Stimulated activated naive B cell treated with anti-CD40 and anti-IgM and Interleukin-4, amounts not matched to agents 10 μg/mL and 1 μg/mL and 100 μg/mL, for 72 hours (primary cell): ENCODE data around the gene DOK4.

Experiments used
- ATAC-seq, 2 donors: fragments of 150-1000 bp; cut with Tn5 transposase; replicated peaks; 2 replicates each; pipeline ENCODE4 v1.10.0; 2021; ENCODE audit warnings: moderate library complexity in 1 of 2
- DNase-seq: peaks from one replicate; pipeline ENCODE4 v3.0.0; 2021
- H3K27ac Mint-ChIP-seq: one replicate; pipeline ENCODE4 v1.8.0; 2022; ENCODE audit warnings: mild to moderate bottlenecking, mixed read lengths
- H3K27me3 Mint-ChIP-seq, 2 donors: one replicate each; pipeline ENCODE4 v1.8.0; 2022; ENCODE audit warnings: mixed read lengths in 2 of 2
- H3K36me3 Mint-ChIP-seq, 2 donors: one replicate each; pipeline ENCODE4 v1.8.0; 2022; ENCODE audit warnings: mixed read lengths in 2 of 2, mild to moderate bottlenecking in 1 of 2
- H3K4me1 Mint-ChIP-seq, 2 donors: one replicate each; pipeline ENCODE4 v1.8.0; 2022; ENCODE audit warnings: mixed read lengths in 2 of 2, mild to moderate bottlenecking in 1 of 2
- H3K4me3 Mint-ChIP-seq, 2 donors: one replicate each; pipeline ENCODE4 v1.8.0; 2022; ENCODE audit warnings: mild to moderate bottlenecking in 2 of 2, mixed read lengths in 2 of 2, moderate library complexity in 1 of 2
- H3K9me3 Mint-ChIP-seq, 2 donors: one replicate each; pipeline ENCODE4 v1.8.0; 2022; ENCODE audit warnings: mixed read lengths in 2 of 2, mild to moderate bottlenecking in 1 of 2

DOK4 gene

DNA sequence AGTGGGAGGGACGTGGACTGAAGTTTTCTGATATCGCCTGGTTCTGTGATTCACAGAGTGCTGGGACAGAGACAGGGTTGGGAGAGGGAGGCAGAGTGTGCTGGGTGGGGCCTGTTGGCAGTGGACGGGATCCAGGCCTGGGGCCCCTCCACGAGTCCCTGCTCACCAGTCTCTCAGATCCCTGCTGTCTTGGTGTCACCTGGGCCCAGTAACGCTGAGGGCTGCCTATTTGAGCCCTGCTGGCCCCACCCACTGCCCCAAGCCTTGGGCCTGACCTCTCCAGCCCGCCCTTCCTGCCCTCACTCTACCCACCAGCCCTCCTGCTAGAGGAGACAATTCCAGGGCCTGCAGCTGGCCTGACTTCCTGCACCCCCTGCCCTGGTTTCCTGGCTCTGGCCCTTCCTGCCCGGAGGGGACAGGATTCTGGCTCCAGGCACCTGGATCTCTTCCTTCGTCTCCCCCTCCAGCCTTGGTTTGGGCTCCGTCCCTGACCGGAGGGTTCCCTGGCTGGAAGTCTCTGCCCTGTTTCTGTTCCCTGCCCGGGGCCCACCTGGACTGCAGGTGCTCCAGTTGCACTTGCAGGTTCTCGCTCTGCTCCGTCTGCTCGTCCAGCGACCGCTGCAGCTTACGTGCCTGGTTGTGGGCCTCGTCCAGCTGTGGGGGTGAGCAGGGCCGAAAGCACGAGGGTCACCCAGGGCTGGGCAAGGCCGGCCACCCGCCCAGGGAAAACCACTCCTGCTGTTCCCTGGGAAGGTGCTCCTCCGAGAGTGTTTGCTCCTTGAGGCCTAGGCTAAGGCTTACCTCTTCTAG, 28.7 kb upstream of the DOK4 start:
- DNase-seq = no peak
- peaks cover 24 to 49% of the 10 kb centered on the region in 2 donors for H3K36me3 Mint-ChIP-seq

GRCh38 chr16:57514371-57514770, 28.1 kb upstream of the DOK4 start:
- no peak for DNase-seq
- H3K9me3 Mint-ChIP-seq = no peaks in the 10 kb centered on the region
- no peak overlapping the region for H3K4me3 Mint-ChIP-seq
- ATAC-seq = no peak
- H3K36me3 Mint-ChIP-seq = peaks cover 23 to 49% of the 10 kb centered on the region in 2 donors
- no peak overlapping the region for H3K27ac Mint-ChIP-seq
- peaks cover 0 to 4% of the 10 kb centered on the region in 2 donors for H3K4me1 Mint-ChIP-seq
- H3K27me3 Mint-ChIP-seq = no peaks in the 10 kb centered on the region

More for the DNA sequence above, 28.7 kb upstream of the DOK4 start:
- no peak for ATAC-seq
- Mint-ChIP-seq H3K4me3 (no peak overlapping the region), H3K9me3 (no peaks in the 10 kb centered on the region), H3K27ac (no peak overlapping the region), H3K4me1 (peaks cover under 1 to 7% of the 10 kb centered on the region in 2 donors), H3K27me3 (no peaks in the 10 kb centered on the region)

DNA sequence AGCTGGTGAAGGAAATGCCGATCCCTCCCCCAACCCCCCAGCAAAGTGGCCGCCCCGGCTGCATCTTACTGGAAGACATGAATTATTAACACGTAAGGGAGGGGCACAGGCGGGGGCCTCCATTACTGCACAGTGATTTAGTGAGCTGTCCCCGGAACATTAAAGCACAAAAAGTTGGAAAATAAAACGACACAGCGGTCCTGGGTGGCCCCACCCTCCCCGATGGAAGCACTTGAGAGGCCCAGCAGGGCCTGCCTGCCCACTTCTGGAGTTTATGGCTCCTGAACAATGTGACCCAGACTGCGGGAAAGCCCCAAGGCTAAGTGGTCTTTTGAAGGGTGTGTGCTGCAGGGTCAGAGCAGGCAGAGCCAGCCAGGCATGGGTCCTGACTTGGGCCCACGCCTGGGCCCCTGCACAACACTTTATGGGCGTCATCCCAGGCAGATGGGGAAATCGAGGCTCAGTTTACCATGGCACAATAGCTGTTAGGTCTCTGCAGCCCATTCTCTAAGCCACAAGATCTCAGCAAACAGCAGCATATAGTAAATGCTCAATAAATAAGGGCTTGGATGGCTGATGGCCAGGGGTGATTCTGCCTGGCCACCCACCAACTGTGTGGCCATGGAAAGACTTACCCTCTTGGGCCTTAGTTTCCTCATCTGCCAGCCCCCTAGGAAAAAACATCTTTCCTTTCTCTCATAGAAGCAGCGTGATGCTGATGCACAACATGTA, 27.2 kb upstream of the DOK4 start:
- H3K27ac Mint-ChIP-seq = no peak overlapping the region
- no peak for ATAC-seq
- peaks cover 17 to 41% of the 10 kb centered on the region in 2 donors for H3K36me3 Mint-ChIP-seq
- H3K4me1 Mint-ChIP-seq = no peaks in the 10 kb centered on the region
- no peaks in the 10 kb centered on the region for H3K9me3 Mint-ChIP-seq
- no peak overlapping the region for H3K4me3 Mint-ChIP-seq
- H3K27me3 Mint-ChIP-seq = no peaks in the 10 kb centered on the region
- no peak for DNase-seq

DNA sequence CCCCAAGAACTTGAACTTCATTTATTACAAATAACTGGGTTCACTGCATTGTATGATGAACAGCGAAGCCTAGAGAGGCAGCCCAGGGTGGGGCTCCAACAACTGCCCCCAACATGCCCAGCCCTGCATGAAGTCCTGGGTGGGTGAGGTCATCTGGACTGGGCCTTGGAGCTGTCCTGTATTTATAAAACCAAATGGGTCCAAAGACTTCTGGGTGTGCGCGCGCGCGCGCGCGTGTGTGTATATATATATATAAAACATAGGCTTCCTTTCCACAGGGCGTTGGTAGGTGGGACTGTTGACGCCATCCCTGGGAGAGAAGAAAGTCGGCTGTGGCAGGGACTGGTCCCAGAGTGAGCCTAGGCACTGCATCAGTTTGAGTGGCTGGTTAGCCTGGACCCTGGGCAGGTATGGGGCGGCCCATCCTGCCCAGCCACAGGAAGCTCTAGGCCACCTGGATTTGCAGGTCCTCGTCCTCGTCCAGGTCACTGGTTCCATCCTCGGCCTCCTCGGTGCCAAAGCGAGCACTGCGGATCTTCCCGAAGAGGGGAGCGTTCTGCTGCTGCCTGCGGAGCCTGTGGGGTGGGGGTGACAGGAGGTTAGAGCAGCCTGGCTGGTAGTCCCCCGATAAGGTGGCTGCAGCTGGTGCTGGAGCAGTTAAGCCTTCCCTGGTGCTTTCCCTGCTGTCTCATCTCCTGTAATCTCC, 26.2 kb upstream of the DOK4 start:
- Mint-ChIP-seq H3K9me3 (no peaks in the 10 kb centered on the region), H3K27ac (no peak overlapping the region), H3K4me3 (no peak overlapping the region), H3K36me3 (peaks cover 17 to 40% of the 10 kb centered on the region in 2 donors), H3K4me1 (no peaks in the 10 kb centered on the region), H3K27me3 (no peaks in the 10 kb centered on the region)
- ATAC-seq (no peak), DNase-seq (no peak)

DNA sequence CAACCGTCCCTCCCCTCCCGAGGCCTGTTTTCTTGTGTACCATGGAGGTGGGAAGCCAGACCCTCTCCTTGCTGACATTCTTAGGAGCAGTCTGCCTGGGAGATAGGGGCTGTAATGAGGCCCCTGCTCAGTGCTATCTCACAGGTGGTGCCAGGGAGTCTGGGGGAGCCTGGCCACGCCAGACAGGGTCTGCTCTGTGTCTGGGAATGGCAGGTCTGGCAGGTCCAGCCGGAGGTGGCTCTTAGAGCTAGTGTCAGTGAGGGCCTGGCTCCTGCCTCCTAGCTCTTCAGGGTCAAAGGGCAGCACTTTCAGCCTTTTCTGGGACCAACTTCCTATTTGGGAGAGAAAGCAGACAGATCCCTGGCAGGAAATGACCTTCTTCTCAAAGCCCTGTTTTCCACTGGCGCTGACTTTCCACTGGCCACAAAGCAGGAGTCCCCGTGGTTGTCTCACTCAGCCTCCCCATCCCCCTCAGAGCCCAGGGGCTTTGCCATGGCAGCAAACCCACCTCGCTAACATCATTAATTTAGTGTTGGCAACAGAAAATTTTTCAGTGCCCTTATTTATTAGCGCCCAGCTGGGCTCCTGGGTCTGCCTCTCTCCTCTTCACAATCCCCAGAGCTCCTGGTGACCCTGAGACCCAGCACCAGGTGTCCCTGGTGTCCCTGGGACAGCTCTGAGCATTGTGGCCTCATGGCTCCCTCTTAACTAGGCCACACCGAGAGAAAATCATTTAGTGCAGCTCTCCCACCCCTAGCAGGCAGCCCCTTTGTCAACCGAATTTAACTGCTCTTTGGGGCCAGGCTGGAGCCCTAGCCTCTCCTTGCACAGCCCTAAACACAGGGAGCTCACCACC, 24.0 kb upstream of the DOK4 start:
- no peak for DNase-seq
- ATAC-seq = no peak
- H3K27ac Mint-ChIP-seq = no peak overlapping the region
- no peak overlapping the region for H3K4me3 Mint-ChIP-seq
- H3K36me3 Mint-ChIP-seq = peaks cover 6 to 20% of the 10 kb centered on the region in 2 donors
- H3K4me1 Mint-ChIP-seq = no peaks in the 10 kb centered on the region
- peaks cover 0 to 11% of the 10 kb centered on the region in 2 donors for H3K27me3 Mint-ChIP-seq
- H3K9me3 Mint-ChIP-seq = no peaks in the 10 kb centered on the region

- ATAC-seq = no peak
- Mint-ChIP-seq H3K4me1 (no peaks in the 10 kb centered on the region), H3K27me3 (peaks cover 6 to 16% of the 10 kb centered on the region in 2 donors), H3K4me3 (no peak overlapping the region), H3K27ac (no peak overlapping the region), H3K36me3 (peaks cover 3 to 17% of the 10 kb centered on the region in 2 donors), H3K9me3 (no peaks in the 10 kb centered on the region)
- DNase-seq = no peak
Observed at GRCh38 chr16:57509231-57509923, 23.1 kb upstream of the DOK4 start.

- ATAC-seq (no peak), DNase-seq (no peak)
- Mint-ChIP-seq H3K27ac (no peak overlapping the region), H3K9me3 (no peaks in the 10 kb centered on the region), H3K36me3 (peaks cover 3 to 8% of the 10 kb centered on the region in 2 donors), H3K4me1 (peaks cover 0 to under 1% of the 10 kb centered on the region in 2 donors), H3K4me3 (no peak overlapping the region), H3K27me3 (peaks cover 10 to 19% of the 10 kb centered on the region in 2 donors)
Observed at GRCh38 chr16:57508035-57508425, 21.7 kb upstream of the DOK4 start.

DNA sequence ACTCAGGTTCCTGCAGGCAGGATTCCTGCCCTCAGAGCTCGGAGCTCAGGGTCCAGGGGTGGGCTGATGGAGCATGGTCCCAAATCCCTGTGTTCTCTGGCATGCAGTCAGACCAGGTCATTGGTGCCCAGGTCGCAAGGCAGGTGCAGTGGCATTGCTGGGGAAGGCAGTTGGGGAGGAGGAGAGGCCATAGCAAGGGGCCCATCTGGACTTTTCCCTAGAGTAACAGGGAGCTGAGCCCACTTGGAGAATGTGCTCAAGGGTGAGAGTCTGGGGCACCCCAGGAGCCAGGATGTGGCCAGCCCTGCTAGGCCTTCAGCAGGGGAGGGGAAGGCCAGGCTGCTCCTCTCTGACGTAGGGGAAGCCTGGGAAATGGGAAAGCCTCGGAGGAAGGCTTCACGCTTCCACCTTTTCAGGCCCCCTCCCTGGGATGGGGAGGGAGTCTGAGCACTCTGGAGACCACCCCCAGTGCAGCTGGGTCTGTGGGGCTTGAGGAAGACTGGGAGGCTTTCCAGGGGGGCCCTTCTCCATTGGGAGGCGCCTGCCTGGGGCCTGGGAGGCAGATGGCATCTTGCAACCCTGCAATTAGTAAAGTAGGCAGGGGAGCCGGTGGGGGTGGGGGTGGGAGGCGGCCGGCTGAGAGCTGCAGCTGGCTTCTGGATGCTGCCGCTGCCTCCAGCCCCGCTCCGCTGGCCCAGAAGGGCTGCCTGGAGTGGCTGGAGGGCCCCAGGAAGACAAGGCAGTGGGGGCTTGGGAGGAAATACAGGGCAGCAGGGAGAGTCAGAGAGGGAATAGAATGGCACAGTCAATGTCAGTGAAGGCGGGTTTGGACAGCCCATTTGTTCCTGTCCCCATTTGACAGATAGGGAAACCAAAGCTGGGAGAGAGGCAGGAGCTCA, 21.1 kb upstream of the DOK4 start:
- no peaks in the 10 kb centered on the region for H3K9me3 Mint-ChIP-seq
- H3K27me3 Mint-ChIP-seq = peaks cover 16 to 23% of the 10 kb centered on the region in 2 donors
- H3K4me1 Mint-ChIP-seq = peaks cover 2 to 6% of the 10 kb centered on the region in 2 donors
- DNase-seq (no peak), ATAC-seq (no peak)
- H3K27ac Mint-ChIP-seq = no peak overlapping the region
- peaks cover 3 to 5% of the 10 kb centered on the region in 2 donors for H3K36me3 Mint-ChIP-seq
- no peak overlapping the region for H3K4me3 Mint-ChIP-seq

GRCh38 chr16:57505169-57505568, 18.9 kb upstream of the DOK4 start:
- Mint-ChIP-seq H3K4me1 (peaks cover 8 to 15% of the 10 kb centered on the region in 2 donors), H3K36me3 (no peaks in the 10 kb centered on the region), H3K4me3 (no peak overlapping the region), H3K9me3 (no peaks in the 10 kb centered on the region), H3K27ac (no peak overlapping the region), H3K27me3 (peaks cover 16 to 27% of the 10 kb centered on the region in 2 donors)
- ATAC-seq = no peak
- DNase-seq = no peak

DNA sequence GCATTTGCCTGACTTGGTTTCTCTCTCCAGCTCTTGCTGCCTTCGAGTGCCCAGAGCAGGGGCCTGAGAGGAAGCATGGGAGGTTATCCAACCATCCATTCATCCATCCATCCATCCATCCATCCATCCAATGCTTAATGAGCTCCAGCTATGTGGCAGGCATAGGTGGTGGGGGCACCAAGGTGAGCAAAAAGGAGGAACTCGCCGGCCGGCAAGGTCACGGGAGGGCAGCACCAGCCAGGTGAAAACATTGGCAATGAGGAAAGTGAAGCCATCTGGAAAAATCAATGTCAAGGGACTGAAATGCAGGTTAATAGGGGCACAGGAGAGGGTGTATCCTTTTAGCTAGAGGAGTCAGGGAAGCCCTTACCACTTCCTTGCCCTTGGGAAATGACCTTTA, 18.2 kb upstream of the DOK4 start:
- H3K27me3 Mint-ChIP-seq = peaks cover 16 to 27% of the 10 kb centered on the region in 2 donors
- ATAC-seq = no peak
- DNase-seq = no peak
- H3K9me3 Mint-ChIP-seq = no peaks in the 10 kb centered on the region
- H3K4me3 Mint-ChIP-seq = no peak overlapping the region
- H3K4me1 Mint-ChIP-seq = peaks cover 8 to 15% of the 10 kb centered on the region in 2 donors
- H3K36me3 Mint-ChIP-seq = no peaks in the 10 kb centered on the region
- no peak overlapping the region for H3K27ac Mint-ChIP-seq

DNA sequence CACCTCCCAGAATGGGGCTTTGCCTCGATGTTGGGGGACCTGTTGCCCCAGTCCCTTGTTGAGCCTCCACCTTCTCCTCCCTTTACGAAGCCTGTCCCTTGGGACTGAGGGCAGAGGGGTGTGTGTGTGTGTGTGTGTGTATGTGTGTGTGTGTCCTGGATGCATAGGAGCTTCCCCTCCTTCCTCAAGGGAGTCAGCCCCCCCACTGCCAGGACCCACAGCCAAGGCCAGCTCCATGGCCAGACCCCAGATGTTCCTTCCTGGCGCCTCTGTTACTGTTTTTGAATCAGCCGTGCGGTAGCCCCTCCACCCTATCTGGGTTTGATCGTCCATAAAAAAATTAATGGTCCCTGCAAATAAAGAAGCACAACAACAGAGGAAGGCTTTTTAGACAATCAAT, 17.7 kb upstream of the DOK4 start:
- no peak for DNase-seq
- peaks cover 16 to 27% of the 10 kb centered on the region in 2 donors for H3K27me3 Mint-ChIP-seq
- ATAC-seq = no peak
- H3K4me1 Mint-ChIP-seq = peaks cover 8 to 15% of the 10 kb centered on the region in 2 donors
- H3K4me3 Mint-ChIP-seq = no peak overlapping the region
- H3K27ac Mint-ChIP-seq = no peak overlapping the region
- H3K9me3 Mint-ChIP-seq = no peaks in the 10 kb centered on the region
- H3K36me3 Mint-ChIP-seq = no peaks in the 10 kb centered on the region

DNA sequence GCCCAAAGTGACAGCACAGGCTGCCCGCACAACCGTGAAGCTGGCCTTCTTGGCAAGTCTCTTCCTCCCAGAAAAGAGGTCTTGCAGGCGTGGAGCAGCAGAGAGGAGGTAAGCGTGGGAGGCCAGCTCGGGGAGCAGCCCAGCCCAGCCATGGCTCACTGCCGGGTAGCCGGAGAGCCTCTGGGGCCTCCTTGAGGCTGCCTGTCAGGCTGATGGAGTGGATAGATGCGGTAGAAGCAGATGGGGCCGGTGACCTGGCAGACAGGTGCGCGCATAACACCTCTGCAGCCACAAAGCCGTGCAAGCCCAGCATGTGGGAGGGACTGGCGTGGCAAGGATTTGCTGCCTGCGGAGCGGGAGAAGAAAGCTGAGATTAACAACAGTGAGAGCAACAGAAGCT, 17.1 kb upstream of the DOK4 start:
- H3K4me1 Mint-ChIP-seq = peaks cover 8 to 15% of the 10 kb centered on the region in 2 donors
- ATAC-seq (no peak), DNase-seq (no peak)
- H3K27me3 Mint-ChIP-seq = peaks cover 16 to 27% of the 10 kb centered on the region in 2 donors
- no peaks in the 10 kb centered on the region for H3K9me3 Mint-ChIP-seq
- no peak overlapping the region for H3K27ac Mint-ChIP-seq
- H3K36me3 Mint-ChIP-seq = no peaks in the 10 kb centered on the region
- no peak overlapping the region for H3K4me3 Mint-ChIP-seq
